ENCODE results near the gene RAD21L1.
"Not testable (repeated sequence)": the region's sequence is repeated elsewhere in the genome, so short reads cannot be mapped to it uniquely, and the experiment has no call there.

Gene RAD21L1

GRCh38 chr20:1250282-1250681 is 24.4 kb downstream of the RAD21L1 start:
- H3K27ac ChIP-seq (ENCODE audit: low read depth, low read length); H3K9ac ChIP-seq (ENCODE audit: low read depth in 1 of 2, low read length in 2 of 2); H3K36me3 ChIP-seq (ENCODE audit: control insufficient read depth in 1 of 2, insufficient read depth in 2 of 2, low read length in 2 of 2); H3K27me3 ChIP-seq (ENCODE audit: control insufficient read depth in 1 of 2, insufficient read depth in 2 of 2, low read length in 2 of 2); H3K4me3 ChIP-seq (ENCODE audit: low read depth in 1 of 2, low read length in 2 of 2); H3K4me1 ChIP-seq (ENCODE audit: control insufficient read depth in 1 of 2, insufficient read depth in 2 of 2, low read length in 2 of 2); H3K9me3 ChIP-seq (ENCODE audit: control insufficient read depth in 1 of 2, low read length in 2 of 2): not testable (repeated sequence)

- Histone ChIP-seq H3K9ac (ENCODE audit: low read depth in 1 of 2, low read length in 2 of 2) (no peak overlapping the region), H3K36me3 (ENCODE audit: control insufficient read depth in 1 of 2, insufficient read depth in 2 of 2, low read length in 2 of 2) (no peaks in the 10 kb centered on the region), H3K27me3 (ENCODE audit: control insufficient read depth in 1 of 2, insufficient read depth in 2 of 2, low read length in 2 of 2) (no peaks in the 10 kb centered on the region), H3K9me3 (ENCODE audit: control insufficient read depth in 1 of 2, low read length in 2 of 2) (no peaks in the 10 kb centered on the region), H3K4me3 (ENCODE audit: low read depth in 1 of 2, low read length in 2 of 2) (no peak overlapping the region), H3K27ac (ENCODE audit: low read depth, low read length) (no peak overlapping the region), H3K4me1 (ENCODE audit: control insufficient read depth in 1 of 2, insufficient read depth in 2 of 2, low read length in 2 of 2) (no peaks in the 10 kb centered on the region)
Measured at GRCh38 chr20:1252416-1252815, 26.6 kb downstream of the RAD21L1 start.

GRCh38 chr20:1254254-1254653 is 28.4 kb downstream of the RAD21L1 start:
- no peaks in the 10 kb centered on the region for H3K36me3 ChIP-seq (ENCODE audit: control insufficient read depth in 1 of 2, insufficient read depth in 2 of 2, low read length in 2 of 2)
- H3K27ac ChIP-seq (ENCODE audit: low read depth, low read length) = no peak overlapping the region
- H3K27me3 ChIP-seq (ENCODE audit: control insufficient read depth in 1 of 2, insufficient read depth in 2 of 2, low read length in 2 of 2) = no peaks in the 10 kb centered on the region
- H3K4me3 ChIP-seq (ENCODE audit: low read depth in 1 of 2, low read length in 2 of 2) = no peak overlapping the region
- H3K4me1 ChIP-seq (ENCODE audit: control insufficient read depth in 1 of 2, insufficient read depth in 2 of 2, low read length in 2 of 2) = no peaks in the 10 kb centered on the region
- no peaks in the 10 kb centered on the region for H3K9me3 ChIP-seq (ENCODE audit: control insufficient read depth in 1 of 2, low read length in 2 of 2)
- H3K9ac ChIP-seq (ENCODE audit: low read depth in 1 of 2, low read length in 2 of 2) = no peak overlapping the region

GRCh38 chr20:1255675-1256074 is 29.8 kb downstream of the RAD21L1 start:
- H3K9ac ChIP-seq (ENCODE audit: low read depth in 1 of 2, low read length in 2 of 2) = no peak overlapping the region
- H3K4me1 ChIP-seq (ENCODE audit: control insufficient read depth in 1 of 2, insufficient read depth in 2 of 2, low read length in 2 of 2) = no peaks in the 10 kb centered on the region
- H3K36me3 ChIP-seq (ENCODE audit: control insufficient read depth in 1 of 2, insufficient read depth in 2 of 2, low read length in 2 of 2) = no peaks in the 10 kb centered on the region
- H3K27ac ChIP-seq (ENCODE audit: low read depth, low read length) = no peak overlapping the region
- no peaks in the 10 kb centered on the region for H3K27me3 ChIP-seq (ENCODE audit: control insufficient read depth in 1 of 2, insufficient read depth in 2 of 2, low read length in 2 of 2)
- H3K4me3 ChIP-seq (ENCODE audit: low read depth in 1 of 2, low read length in 2 of 2) = no peak overlapping the region
- no peaks in the 10 kb centered on the region for H3K9me3 ChIP-seq (ENCODE audit: control insufficient read depth in 1 of 2, low read length in 2 of 2)

GRCh38 chr20:1263853-1264252 is 38.0 kb downstream of the RAD21L1 start:
- H3K27ac ChIP-seq (ENCODE audit: low read depth, low read length) = no peak overlapping the region
- no peak overlapping the region for H3K4me3 ChIP-seq (ENCODE audit: low read depth in 1 of 2, low read length in 2 of 2)
- H3K36me3 ChIP-seq (ENCODE audit: control insufficient read depth in 1 of 2, insufficient read depth in 2 of 2, low read length in 2 of 2) = no peaks in the 10 kb centered on the region
- H3K9me3 ChIP-seq (ENCODE audit: control insufficient read depth in 1 of 2, low read length in 2 of 2) = no peaks in the 10 kb centered on the region
- H3K9ac ChIP-seq (ENCODE audit: low read depth in 1 of 2, low read length in 2 of 2) = no peak overlapping the region
- H3K4me1 ChIP-seq (ENCODE audit: control insufficient read depth in 1 of 2, insufficient read depth in 2 of 2, low read length in 2 of 2) = peaks cover 4 to 9% of the 10 kb centered on the region in 2 donors
- no peaks in the 10 kb centered on the region for H3K27me3 ChIP-seq (ENCODE audit: control insufficient read depth in 1 of 2, insufficient read depth in 2 of 2, low read length in 2 of 2)

- peaks cover 4 to 9% of the 10 kb centered on the region in 2 donors for H3K4me1 ChIP-seq (ENCODE audit: control insufficient read depth in 1 of 2, insufficient read depth in 2 of 2, low read length in 2 of 2)
- H3K27me3 ChIP-seq (ENCODE audit: control insufficient read depth in 1 of 2, insufficient read depth in 2 of 2, low read length in 2 of 2) = no peaks in the 10 kb centered on the region
- H3K36me3 ChIP-seq (ENCODE audit: control insufficient read depth in 1 of 2, insufficient read depth in 2 of 2, low read length in 2 of 2) = no peaks in the 10 kb centered on the region
- no peaks in the 10 kb centered on the region for H3K9me3 ChIP-seq (ENCODE audit: control insufficient read depth in 1 of 2, low read length in 2 of 2)
- no peak overlapping the region for H3K9ac ChIP-seq (ENCODE audit: low read depth in 1 of 2, low read length in 2 of 2)
- H3K27ac ChIP-seq (ENCODE audit: low read depth, low read length) = no peak overlapping the region
- no peak overlapping the region for H3K4me3 ChIP-seq (ENCODE audit: low read depth in 1 of 2, low read length in 2 of 2)
Measured at GRCh38 chr20:1264727-1265126, 38.9 kb downstream of the RAD21L1 start.

- Histone ChIP-seq H3K36me3 (ENCODE audit: control insufficient read depth in 1 of 2, insufficient read depth in 2 of 2, low read length in 2 of 2) (no peaks in the 10 kb centered on the region), H3K27ac (ENCODE audit: low read depth, low read length) (no peak overlapping the region), H3K4me3 (ENCODE audit: low read depth in 1 of 2, low read length in 2 of 2) (peak overlapping the region; percentile 63 to 70), H3K27me3 (ENCODE audit: control insufficient read depth in 1 of 2, insufficient read depth in 2 of 2, low read length in 2 of 2) (no peaks in the 10 kb centered on the region), H3K4me1 (ENCODE audit: control insufficient read depth in 1 of 2, insufficient read depth in 2 of 2, low read length in 2 of 2) (peaks cover 4 to 9% of the 10 kb centered on the region in 2 donors), H3K9ac (ENCODE audit: low read depth in 1 of 2, low read length in 2 of 2) (peak overlapping the region in 1 of 2 donors; percentile 52), H3K9me3 (ENCODE audit: control insufficient read depth in 1 of 2, low read length in 2 of 2) (no peaks in the 10 kb centered on the region)
Measured at GRCh38 chr20:1265226-1265915, 39.5 kb downstream of the RAD21L1 start.

- Histone ChIP-seq H3K9ac (ENCODE audit: low read depth in 1 of 2, low read length in 2 of 2) (peak overlapping the region; percentile 52 to 53), H3K36me3 (ENCODE audit: control insufficient read depth in 1 of 2, insufficient read depth in 2 of 2, low read length in 2 of 2) (no peaks in the 10 kb centered on the region), H3K4me1 (ENCODE audit: control insufficient read depth in 1 of 2, insufficient read depth in 2 of 2, low read length in 2 of 2) (peaks cover 4 to 9% of the 10 kb centered on the region in 2 donors), H3K27me3 (ENCODE audit: control insufficient read depth in 1 of 2, insufficient read depth in 2 of 2, low read length in 2 of 2) (no peaks in the 10 kb centered on the region), H3K4me3 (ENCODE audit: low read depth in 1 of 2, low read length in 2 of 2) (peak overlapping the region; percentile 63 to 70), H3K27ac (ENCODE audit: low read depth, low read length) (no peak overlapping the region), H3K9me3 (ENCODE audit: control insufficient read depth in 1 of 2, low read length in 2 of 2) (no peaks in the 10 kb centered on the region)
Measured at GRCh38 chr20:1265916-1266166, 40.0 kb downstream of the RAD21L1 start.

- no peaks in the 10 kb centered on the region for H3K27me3 ChIP-seq (ENCODE audit: control insufficient read depth in 1 of 2, insufficient read depth in 2 of 2, low read length in 2 of 2)
- H3K27ac ChIP-seq (ENCODE audit: low read depth, low read length) = no peak within 1 kb of the TSS
- H3K9ac ChIP-seq (ENCODE audit: low read depth in 1 of 2, low read length in 2 of 2) = peak within 1 kb of the TSS; percentile 52 to 53
- no peaks in the 10 kb centered on the region for H3K36me3 ChIP-seq (ENCODE audit: control insufficient read depth in 1 of 2, insufficient read depth in 2 of 2, low read length in 2 of 2)
- H3K4me1 ChIP-seq (ENCODE audit: control insufficient read depth in 1 of 2, insufficient read depth in 2 of 2, low read length in 2 of 2) = peaks cover 4 to 9% of the 10 kb centered on the region in 2 donors
- peak within 1 kb of the TSS; percentile 63 to 70 for H3K4me3 ChIP-seq (ENCODE audit: low read depth in 1 of 2, low read length in 2 of 2)
- H3K9me3 ChIP-seq (ENCODE audit: control insufficient read depth in 1 of 2, low read length in 2 of 2) = no peaks in the 10 kb centered on the region
Measured at GRCh38 chr20:1266167-1266973, 40.5 kb downstream of the RAD21L1 start, which contains the start of gene SNPH. Gene SNPH (plus strand): TSS chr20:1266294. CDS start chr20:1296240, 29,946 bp downstream.

GRCh38 chr20:1267161-1267560 is 41.3 kb downstream of the RAD21L1 start:
- Histone ChIP-seq H3K27ac (ENCODE audit: low read depth, low read length) (no peak overlapping the region), H3K36me3 (ENCODE audit: control insufficient read depth in 1 of 2, insufficient read depth in 2 of 2, low read length in 2 of 2) (no peaks in the 10 kb centered on the region), H3K27me3 (ENCODE audit: control insufficient read depth in 1 of 2, insufficient read depth in 2 of 2, low read length in 2 of 2) (no peaks in the 10 kb centered on the region), H3K4me3 (ENCODE audit: low read depth in 1 of 2, low read length in 2 of 2) (peak overlapping the region in 1 of 2 donors; percentile 70), H3K4me1 (ENCODE audit: control insufficient read depth in 1 of 2, insufficient read depth in 2 of 2, low read length in 2 of 2) (peaks cover 4 to 9% of the 10 kb centered on the region in 2 donors), H3K9ac (ENCODE audit: low read depth in 1 of 2, low read length in 2 of 2) (no peak overlapping the region), H3K9me3 (ENCODE audit: control insufficient read depth in 1 of 2, low read length in 2 of 2) (no peaks in the 10 kb centered on the region)
